Limb (tissue), 2 donors: Measurements from ENCODE around the gene KRT39.
"Not testable (repeated sequence)": the region's sequence is repeated elsewhere in the genome, so short reads cannot be mapped to it uniquely, and the experiment has no call there.

Source experiments
- DNase-seq, 2 donors: peaks; one replicate each; pipeline ENCODE4 v3.0.0-alpha.2; 2016; ENCODE audit errors: extremely low spot score in 2 of 2

Gene KRT39

DNA sequence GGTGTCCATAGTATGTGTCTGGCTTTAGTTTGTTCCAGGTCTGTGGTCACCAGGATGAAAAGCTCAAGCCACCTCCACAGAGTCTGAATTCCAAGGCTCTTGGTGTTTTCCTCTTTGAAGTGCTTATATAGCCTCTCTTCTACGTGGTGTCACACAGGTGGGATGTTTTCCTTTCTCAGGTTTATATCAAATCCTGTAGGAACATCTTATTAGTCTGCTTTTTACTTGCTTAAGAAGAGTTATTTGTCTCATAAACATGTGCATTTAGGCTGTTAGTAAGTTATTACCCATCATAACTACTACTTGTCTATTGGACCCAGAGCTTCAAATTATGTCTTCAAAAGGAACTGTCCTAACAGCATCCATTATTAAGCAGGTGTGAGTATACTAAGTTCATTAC is at the start of gene KRT39:
KRT39 (minus strand) TSS at position 101 of the 400 bp plus-strand sequence; CDS start at position 9, 92 bp downstream.
- DNase-seq = no peak

GRCh38 chr17:41015454-41015853 is 48.7 kb upstream of the KRT39 start:
- no peak for DNase-seq

DNA sequence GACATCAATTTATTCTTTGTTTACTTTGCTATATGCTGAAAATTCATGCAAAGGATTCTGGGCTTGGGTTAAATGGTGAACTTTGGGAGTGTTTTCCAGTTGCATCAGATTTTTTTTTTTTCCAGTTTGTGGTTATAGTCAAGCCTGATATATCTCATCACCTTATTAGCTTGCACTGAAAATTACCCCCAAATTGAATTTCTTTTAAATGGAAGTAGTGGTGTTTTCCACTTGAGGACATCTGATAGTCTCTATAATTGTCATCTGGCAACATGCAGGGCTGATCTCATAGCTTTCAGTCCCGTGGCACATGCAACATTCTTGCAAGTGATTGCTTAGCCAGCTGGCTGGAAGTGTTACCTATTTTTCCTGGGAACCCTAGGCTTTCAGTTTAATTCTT is 46.9 kb upstream of the KRT39 start:
- DNase-seq = peak in 1 of 2 donors; percentile 54

DNA sequence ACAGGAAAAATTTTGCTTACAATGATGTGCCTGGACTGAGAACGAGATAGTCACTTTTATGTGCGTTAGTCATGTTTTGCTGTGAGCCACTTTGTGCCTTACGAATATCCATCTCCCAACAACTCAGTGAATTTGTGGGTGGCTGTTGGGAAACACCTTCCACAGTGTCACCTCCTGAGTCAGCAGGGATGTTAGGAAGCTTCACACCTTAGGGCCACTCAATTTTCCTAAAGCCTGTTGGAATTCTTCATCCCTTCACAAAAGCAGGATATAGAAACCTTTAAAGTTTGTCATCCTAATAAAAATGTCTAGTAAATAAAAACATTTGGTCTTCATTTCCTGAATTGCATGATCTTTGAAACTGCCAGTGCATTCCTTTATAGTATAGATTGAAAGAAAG is 46.4 kb upstream of the KRT39 start:
- no peak for DNase-seq

- no peak for DNase-seq
Measured at GRCh38 chr17:41012326-41013120, 45.8 kb upstream of the KRT39 start.

GRCh38 chr17:41010441-41010840 is 43.7 kb upstream of the KRT39 start:
- DNase-seq = no peak

DNA sequence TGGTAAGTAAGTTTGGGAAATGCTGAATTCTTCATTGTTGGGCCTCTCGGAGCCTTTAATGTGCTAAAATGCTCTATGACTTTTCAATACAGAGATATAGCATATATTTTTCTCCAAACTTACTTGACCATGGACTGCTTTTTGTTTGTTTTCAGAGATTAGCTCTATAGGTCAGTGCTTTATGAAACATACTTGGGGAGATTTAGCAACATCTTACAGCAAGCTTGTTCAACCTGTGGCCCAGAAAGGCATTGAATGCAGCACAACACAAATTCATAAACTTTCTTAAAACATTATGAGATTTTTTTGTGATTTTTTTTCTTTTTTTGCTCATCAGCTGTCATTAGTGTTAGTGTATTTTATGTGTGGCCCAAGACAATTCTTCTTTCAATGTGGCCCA is 43.2 kb upstream of the KRT39 start:
- DNase-seq = no peak

GRCh38 chr17:41009301-41009760 is 42.6 kb upstream of the KRT39 start:
- DNase-seq = no peak

DNA sequence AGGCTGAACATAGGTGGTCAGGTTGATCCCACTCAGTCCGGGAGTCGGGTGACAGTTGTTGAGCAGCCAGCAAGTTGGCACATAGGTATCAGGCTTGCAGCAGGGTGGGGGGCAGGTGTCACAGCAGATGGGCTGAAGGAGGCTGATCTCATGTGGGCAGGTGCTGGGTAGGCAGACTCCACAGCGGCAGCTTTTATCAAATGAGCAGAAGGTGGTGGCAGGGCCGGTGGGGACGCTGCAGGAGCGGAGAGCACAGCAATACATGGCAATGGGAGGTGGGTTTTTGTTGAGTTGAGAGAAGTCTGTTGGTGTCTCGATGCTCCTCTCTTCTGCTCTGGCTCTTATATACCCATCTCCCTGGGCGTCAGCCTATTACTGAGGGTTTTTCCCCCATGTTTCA is 42.1 kb upstream of the KRT39 start, which contains the start of gene KRTAP3-1:
KRTAP3-1 (minus strand) TSS at position 318 of the 400 bp plus-strand sequence; CDS start at position 264, 54 bp downstream.
- DNase-seq = no peak

- DNase-seq = no peak
Measured at GRCh38 chr17:41004397-41004796, 37.6 kb upstream of the KRT39 start.

DNA sequence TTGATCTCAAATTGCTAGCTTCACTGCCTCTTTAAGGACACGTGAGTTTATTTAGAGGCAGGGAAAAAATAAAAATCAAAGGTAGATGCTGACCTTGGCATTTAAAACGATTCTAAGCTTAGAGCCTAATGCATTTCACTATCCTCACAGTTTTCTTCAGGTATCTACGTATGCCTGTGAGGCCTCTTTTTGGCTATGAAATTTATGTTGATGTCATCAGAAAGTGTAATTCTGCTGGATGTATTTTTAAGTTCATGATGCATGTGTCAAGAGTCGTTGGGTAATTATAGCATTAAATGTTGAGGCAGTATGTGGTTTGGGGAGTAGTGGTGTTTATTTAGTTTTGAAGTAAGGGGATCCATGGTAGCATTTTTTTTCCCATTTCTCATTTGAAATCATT is 37.2 kb upstream of the KRT39 start:
- no peak for DNase-seq

GRCh38 chr17:41002814-41003213 is 36.1 kb upstream of the KRT39 start:
- no peak for DNase-seq

DNA sequence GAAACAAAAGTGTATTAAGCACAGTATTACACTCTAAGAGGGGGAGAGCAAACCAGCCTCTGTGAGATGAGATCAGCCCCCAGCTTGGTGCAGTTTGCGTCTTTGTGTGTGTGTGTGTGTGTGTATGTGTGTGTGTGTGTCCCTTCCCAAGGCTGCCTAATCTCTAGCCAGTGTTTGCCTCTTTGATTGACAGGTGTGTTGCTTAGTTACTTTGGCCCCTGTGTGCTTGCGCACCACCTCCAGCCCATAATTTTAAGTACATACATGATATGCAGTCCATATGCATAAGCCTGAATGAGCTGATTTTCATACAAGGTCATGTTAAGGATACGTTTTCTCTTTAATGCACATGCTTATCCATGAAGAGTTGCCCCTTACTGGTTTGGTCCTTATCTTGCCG is 35.0 kb upstream of the KRT39 start:
- DNase-seq = no peak

DNA sequence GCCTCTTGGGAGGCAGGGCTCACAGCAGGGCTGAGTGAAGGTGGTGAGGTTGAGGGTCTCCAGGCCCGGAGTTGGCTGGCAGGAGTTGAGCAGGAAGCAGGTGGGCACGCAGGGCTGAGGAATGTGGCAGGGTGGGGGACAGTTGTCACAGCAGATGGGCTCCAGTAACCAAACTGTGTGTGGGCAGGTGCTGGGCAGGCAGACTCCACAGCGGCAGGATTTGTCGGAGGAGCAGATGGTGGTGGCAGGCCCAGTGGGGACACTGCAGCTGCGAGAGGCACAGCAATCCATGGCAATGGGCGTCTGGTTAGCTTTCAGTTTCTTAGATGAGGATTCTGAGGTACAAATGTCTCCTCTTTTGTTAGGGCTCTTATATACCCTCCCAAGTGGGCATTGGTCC is 32.8 kb upstream of the KRT39 start, which contains the start of gene KRTAP3-2:
KRTAP3-2 (minus strand) TSS at position 344 of the 400 bp plus-strand sequence; CDS start at position 291, 53 bp downstream.
- not testable (repeated sequence) for DNase-seq

- no peak for DNase-seq
Measured at GRCh38 chr17:40997361-40997760, 30.6 kb upstream of the KRT39 start.

GRCh38 chr17:40996829-40997228 is 30.1 kb upstream of the KRT39 start:
- DNase-seq = no peak

GRCh38 chr17:40995116-40995515 is 28.4 kb upstream of the KRT39 start:
- DNase-seq = no peak

GRCh38 chr17:40993839-40994238 is 27.1 kb upstream of the KRT39 start, which contains the start of gene KRTAP3-3:
Gene KRTAP3-3, minus strand, starts transcription at chr17:40994164. Its CDS starts 67 bp downstream, at chr17:40994097.
- DNase-seq = no peak

DNA sequence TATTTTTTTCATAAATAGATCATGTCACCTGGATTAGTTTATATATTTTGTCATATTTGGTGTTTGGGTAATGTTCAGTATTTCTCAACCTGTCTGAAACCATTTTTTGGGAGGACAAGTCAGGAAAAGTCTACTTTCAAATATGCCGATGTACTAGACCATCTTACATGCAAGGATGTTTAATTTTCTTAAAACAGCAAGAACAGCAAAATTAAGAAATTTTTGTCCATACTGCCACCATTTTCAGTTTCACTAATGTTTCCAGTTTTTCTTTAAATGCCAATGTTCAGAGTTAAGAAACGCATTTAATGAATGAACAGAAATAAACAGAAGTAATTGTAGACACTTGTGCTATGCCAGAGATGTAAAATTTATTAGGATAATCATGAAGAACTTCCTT is 26.3 kb upstream of the KRT39 start:
- DNase-seq = no peak

GRCh38 chr17:40992666-40993065 is 25.9 kb upstream of the KRT39 start:
- DNase-seq = no peak

GRCh38 chr17:40986920-40987319 is 20.2 kb upstream of the KRT39 start:
- no peak for DNase-seq

- no peak for DNase-seq
Measured at GRCh38 chr17:40984226-40984625, 17.5 kb upstream of the KRT39 start, which contains the start of gene KRT40. Gene KRT40, minus strand, starts transcription at chr17:40984326. Its CDS starts 53 bp downstream, at chr17:40984273.

DNA sequence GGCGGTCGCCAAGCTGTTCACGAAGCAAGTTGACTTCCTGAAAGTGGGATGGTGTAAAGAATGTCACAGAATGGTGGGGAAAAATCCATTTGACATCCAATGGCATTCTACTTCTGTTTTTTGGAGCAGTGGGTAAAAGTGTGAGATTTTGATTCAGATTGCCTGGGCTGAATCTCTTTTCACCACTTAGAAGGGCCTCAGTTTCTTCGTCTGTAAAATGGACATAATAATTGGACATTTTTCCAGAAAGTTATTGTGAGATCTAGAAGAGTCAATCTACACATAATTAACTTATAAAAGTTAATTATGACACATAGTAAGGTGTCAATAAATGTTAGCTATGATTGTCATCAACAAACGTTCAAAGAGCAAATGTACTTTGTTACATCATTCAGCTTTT is 14.4 kb upstream of the KRT39 start:
- no peak for DNase-seq
